ENCODE measurements around the gene LYZL2.

LYZL2 gene

GRCh38 chr10:30574432-30574796, 55.1 kb downstream of the LYZL2 start:
- Histone ChIP-seq H3K4me3 (ENCODE audit: low read depth, low read length) (no peak overlapping the region), H3K9ac (ENCODE audit: low read length) (no peak overlapping the region), H3K27me3 (ENCODE audit: control insufficient read depth, insufficient read depth, low read length) (no peaks in the 10 kb centered on the region), H3K4me1 (ENCODE audit: control insufficient read depth, insufficient read depth, low read length) (peaks cover 12% of the 10 kb centered on the region; the same call in 1 of the 2 replicates), H3K27ac (ENCODE audit: low read depth, low read length) (no peak overlapping the region), H3K36me3 (ENCODE audit: control insufficient read depth, insufficient read depth, low read length) (no peaks in the 10 kb centered on the region), H3K9me3 (ENCODE audit: control insufficient read depth, insufficient read depth, low read depth, low read length) (no peaks in the 10 kb centered on the region)

- Histone ChIP-seq H3K9me3 (ENCODE audit: control insufficient read depth, insufficient read depth, low read depth, low read length) (no peaks in the 10 kb centered on the region), H3K36me3 (ENCODE audit: control insufficient read depth, insufficient read depth, low read length) (no peaks in the 10 kb centered on the region), H3K27ac (ENCODE audit: low read depth, low read length) (no peak overlapping the region), H3K9ac (ENCODE audit: low read length) (no peak overlapping the region), H3K4me3 (ENCODE audit: low read depth, low read length) (no peak overlapping the region), H3K4me1 (ENCODE audit: control insufficient read depth, insufficient read depth, low read length) (peaks cover 12% of the 10 kb centered on the region; the same call in 1 of the 2 replicates), H3K27me3 (ENCODE audit: control insufficient read depth, insufficient read depth, low read length) (no peaks in the 10 kb centered on the region)
These were observed 55.7 kb downstream of the LYZL2 start for GRCh38 chr10:30573721-30574431.

- no peak overlapping the region for H3K9ac ChIP-seq (ENCODE audit: low read length)
- H3K4me1 ChIP-seq (ENCODE audit: control insufficient read depth, insufficient read depth, low read length): no peaks in the 10 kb centered on the region
- H3K4me3 ChIP-seq (ENCODE audit: low read depth, low read length): no peak overlapping the region
- no peaks in the 10 kb centered on the region for H3K27me3 ChIP-seq (ENCODE audit: control insufficient read depth, insufficient read depth, low read length)
- no peaks in the 10 kb centered on the region for H3K9me3 ChIP-seq (ENCODE audit: control insufficient read depth, insufficient read depth, low read depth, low read length)
- no peak overlapping the region for H3K27ac ChIP-seq (ENCODE audit: low read depth, low read length)
- H3K36me3 ChIP-seq (ENCODE audit: control insufficient read depth, insufficient read depth, low read length): no peaks in the 10 kb centered on the region
These were observed 64.1 kb downstream of the LYZL2 start for GRCh38 chr10:30565449-30565848.

- no peaks in the 10 kb centered on the region for H3K9me3 ChIP-seq (ENCODE audit: control insufficient read depth, insufficient read depth, low read depth, low read length)
- H3K27me3 ChIP-seq (ENCODE audit: control insufficient read depth, insufficient read depth, low read length): no peaks in the 10 kb centered on the region
- no peak overlapping the region for H3K4me3 ChIP-seq (ENCODE audit: low read depth, low read length)
- H3K36me3 ChIP-seq (ENCODE audit: control insufficient read depth, insufficient read depth, low read length): no peaks in the 10 kb centered on the region
- H3K27ac ChIP-seq (ENCODE audit: low read depth, low read length): no peak overlapping the region
- no peak overlapping the region for H3K9ac ChIP-seq (ENCODE audit: low read length)
- H3K4me1 ChIP-seq (ENCODE audit: control insufficient read depth, insufficient read depth, low read length): peaks cover 11% of the 10 kb centered on the region
These were observed 66.8 kb downstream of the LYZL2 start for GRCh38 chr10:30562787-30563186.

Measured in HUES6 (cell line).